Measurements from ENCODE around the gene PPM1N.

Gene PPM1N

DNA sequence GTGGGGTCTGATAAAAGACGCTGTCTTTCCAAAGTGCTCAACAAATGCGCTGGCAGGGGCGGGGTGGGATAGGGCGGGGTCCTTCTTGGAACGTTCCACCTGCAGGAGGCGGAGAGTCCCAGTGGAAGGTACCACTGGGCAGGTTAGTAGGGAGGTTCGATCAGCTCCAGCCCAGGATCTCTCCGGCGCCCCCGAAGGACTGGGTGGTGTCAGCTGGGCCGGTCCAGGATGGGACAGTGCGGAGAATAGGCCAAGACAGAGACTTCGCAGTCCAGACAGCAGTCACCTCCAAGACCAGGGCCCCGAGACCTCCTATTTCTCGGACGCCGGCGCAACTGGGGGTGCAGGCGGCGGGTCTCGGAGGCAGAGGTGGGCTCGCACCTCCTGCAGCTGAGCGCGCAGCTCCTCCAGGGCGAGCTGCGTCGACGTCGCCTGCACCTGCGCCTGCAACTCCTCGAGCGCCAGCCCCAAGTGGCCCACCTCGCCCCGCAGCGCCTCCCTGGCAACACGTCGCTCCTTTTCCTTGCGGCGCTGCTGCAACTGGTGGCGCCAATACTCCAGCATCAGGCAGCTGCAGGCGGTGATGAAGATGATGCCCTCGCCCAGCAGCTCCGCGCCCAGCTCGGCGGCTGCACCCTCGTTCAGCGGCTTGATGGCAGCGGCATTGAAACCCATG lies 30.6 kb downstream of the PPM1N start:
- peak; percentile 43 for DNase-seq (ENCODE audit: low read depth, low spot score)
- TF ChIP-seq CTCF (IDR thresholded peaks at IDR 0.05; ENCODE audit: low read depth, low read length): no peak
- peak overlapping the region; percentile 7 for H3K4me3 ChIP-seq (ENCODE audit: low read depth, low read length)
- in situ Hi-C loops (cut with HindIII; ENCODE audit: low sequenced_read_pairs): no loop called here

GRCh38 chr19:45529420-45529785 lies 31.2 kb downstream of the PPM1N start:
- TF ChIP-seq CTCF (IDR thresholded peaks at IDR 0.05; ENCODE audit: low read depth, low read length): no peak
- DNase-seq (ENCODE audit: low read depth, low spot score): no peak
- in situ Hi-C loops (cut with HindIII; ENCODE audit: low sequenced_read_pairs): no loop called here
- H3K4me3 ChIP-seq (ENCODE audit: low read depth, low read length): no peak overlapping the region

DNA sequence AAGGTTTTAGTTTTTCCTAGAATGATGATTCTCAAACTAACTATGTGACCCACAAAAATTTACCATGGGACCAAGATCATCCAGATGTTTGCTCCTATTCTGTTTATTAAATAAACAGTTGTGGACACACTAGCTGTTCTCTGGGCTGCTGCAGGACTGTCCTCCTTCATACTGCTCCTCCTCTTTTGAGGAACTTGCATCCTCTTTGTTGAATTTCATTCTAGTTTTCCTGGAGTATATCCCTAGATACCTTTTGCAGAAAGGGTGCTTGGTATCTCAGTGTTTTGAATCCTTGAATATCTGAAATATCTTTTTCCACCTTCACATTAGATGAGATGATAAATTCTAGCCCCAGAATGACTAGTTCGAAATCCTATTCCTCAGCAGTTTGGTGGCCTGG lies 33.1 kb downstream of the PPM1N start:
- in situ Hi-C loops (cut with HindIII; ENCODE audit: low sequenced_read_pairs): no loop called here
- no peak overlapping the region for H3K4me3 ChIP-seq (ENCODE audit: low read depth, low read length)
- TF ChIP-seq CTCF (IDR thresholded peaks at IDR 0.05; ENCODE audit: low read depth, low read length): no peak
- no peak for DNase-seq (ENCODE audit: low read depth, low spot score)

DNA sequence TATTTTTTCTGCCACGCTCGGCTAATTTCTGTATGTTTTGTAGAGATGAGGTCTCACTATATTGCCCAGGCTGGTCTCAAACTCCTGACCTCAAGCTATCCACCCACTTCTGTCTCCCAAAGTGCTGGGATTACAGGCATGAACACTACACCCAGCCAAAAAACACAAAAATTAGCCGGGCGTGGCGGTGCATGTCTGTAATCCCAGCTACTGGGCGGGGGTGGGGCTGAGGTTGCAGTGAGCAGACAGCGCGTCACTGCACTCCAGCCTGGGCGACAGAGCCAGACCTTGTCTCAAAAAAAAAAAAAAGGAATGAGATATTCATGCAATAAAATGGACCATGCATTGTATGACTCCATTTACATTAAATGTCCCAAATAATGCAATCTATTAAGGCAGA lies 41.2 kb downstream of the PPM1N start:
- TF ChIP-seq CTCF (IDR thresholded peaks at IDR 0.05; ENCODE audit: low read depth, low read length): no peak
- no peak for DNase-seq (ENCODE audit: low read depth, low spot score)
- no peak overlapping the region for H3K4me3 ChIP-seq (ENCODE audit: low read depth, low read length)
- in situ Hi-C loops (cut with HindIII; ENCODE audit: low sequenced_read_pairs): no loop called here

GRCh38 chr19:45542234-45542668 lies 44.0 kb downstream of the PPM1N start:
- no peak overlapping the region for H3K4me3 ChIP-seq (ENCODE audit: low read depth, low read length)
- in situ Hi-C loops (cut with HindIII; ENCODE audit: low sequenced_read_pairs): no loop called here
- no peak for TF ChIP-seq CTCF (IDR thresholded peaks at IDR 0.05; ENCODE audit: low read depth, low read length)
- no peak for DNase-seq (ENCODE audit: low read depth, low spot score)

GRCh38 chr19:45547211-45547770 lies 49.0 kb downstream of the PPM1N start:
- no peak overlapping the region for H3K4me3 ChIP-seq (ENCODE audit: low read depth, low read length)
- TF ChIP-seq CTCF (IDR thresholded peaks at IDR 0.05; ENCODE audit: low read depth, low read length): no peak
- no peak for DNase-seq (ENCODE audit: low read depth, low spot score)
- in situ Hi-C loops (cut with HindIII; ENCODE audit: low sequenced_read_pairs): no loop called here
